HG03159 (cell line): Measurements from ENCODE around the gene GPR26.

Experiments
- ATAC-seq: cut with Tn5 transposase; IDR thresholded peaks from one replicate; pipeline ENCODE4 v1.9.1; 2021; ENCODE audit warnings: mild to moderate bottlenecking, moderate library complexity; ENCODE audit not compliant: unreplicated experiment

The GPR26 gene

DNA sequence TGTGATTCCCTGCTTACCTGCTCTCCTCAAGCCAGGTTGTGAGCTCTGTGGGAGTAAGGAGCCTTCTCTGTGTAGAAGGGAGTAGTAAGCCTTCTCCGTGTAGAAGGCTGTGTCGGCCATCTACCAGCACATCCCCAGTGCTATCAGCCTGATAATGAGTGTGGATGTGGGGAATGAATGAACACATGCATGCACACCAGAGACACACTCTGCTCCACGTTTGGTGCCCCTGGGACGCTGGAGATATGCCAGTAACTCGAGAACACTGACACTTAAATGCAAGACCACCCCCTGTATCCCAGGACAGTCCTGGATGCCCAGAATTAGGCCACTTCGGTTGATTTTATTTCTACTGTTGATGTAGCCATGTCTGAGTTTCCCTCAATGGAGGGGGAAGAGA is 21.1 kb upstream of the GPR26 start:
- no peak for ATAC-seq

DNA sequence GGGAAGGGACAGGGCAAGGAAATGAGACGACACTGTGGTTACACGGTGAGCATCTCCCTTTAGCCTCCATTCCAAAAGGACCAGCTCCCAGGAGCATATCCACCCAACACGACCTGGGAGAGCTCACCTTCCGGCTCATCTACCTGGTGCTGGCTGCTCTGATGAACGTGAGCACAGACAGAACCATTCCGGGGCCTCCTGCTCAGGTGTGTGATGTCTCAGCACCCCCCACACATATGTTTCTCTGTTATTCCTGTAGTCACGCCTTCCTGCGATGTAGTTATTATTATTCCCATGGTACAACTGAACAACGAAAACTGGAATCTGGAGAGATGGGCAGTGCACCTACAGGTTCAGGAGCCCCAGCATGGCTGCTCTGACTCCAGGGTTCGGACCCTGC is 20.5 kb upstream of the GPR26 start:
- ATAC-seq, result no peak

DNA sequence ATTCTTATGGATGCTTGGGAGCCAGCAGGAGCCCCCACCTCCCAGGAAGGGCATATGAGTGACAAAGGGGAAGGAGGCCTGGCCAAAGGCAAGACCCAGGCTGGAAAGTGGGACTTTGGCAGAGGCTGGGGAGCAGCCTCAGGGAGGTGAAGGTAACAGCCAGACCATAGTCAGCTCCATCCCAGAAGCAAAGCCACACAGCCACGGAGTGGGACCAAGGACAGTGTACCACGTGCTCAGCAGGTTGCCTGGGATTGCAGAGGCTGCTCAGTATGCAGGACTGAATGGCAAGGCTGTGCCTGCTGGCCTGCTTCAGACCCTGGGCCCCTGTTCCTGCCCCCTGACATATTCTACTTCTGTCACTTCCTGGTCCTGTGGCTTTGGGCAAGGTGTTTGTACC is 17.6 kb upstream of the GPR26 start:
- ATAC-seq, result no peak

DNA sequence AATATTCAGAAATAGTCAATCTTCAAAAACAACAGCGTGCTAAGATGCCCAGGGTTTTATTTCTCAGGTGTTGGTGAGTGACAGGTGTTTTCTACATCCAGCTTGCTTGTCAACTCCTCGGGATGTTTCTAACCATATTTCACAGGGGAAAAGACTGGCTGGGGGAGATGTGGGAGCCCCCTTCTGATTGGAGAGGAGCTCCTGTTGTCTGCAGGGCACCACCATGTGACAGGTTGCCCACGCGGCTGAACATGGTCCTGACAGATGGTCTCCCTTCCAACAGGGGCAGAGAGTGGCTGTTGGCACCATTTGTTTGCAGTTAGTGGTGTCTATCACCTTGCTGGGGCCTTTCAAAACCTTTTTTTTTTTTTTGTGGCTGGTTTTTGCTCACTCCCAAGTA is 16.5 kb upstream of the GPR26 start:
- no peak for ATAC-seq

DNA sequence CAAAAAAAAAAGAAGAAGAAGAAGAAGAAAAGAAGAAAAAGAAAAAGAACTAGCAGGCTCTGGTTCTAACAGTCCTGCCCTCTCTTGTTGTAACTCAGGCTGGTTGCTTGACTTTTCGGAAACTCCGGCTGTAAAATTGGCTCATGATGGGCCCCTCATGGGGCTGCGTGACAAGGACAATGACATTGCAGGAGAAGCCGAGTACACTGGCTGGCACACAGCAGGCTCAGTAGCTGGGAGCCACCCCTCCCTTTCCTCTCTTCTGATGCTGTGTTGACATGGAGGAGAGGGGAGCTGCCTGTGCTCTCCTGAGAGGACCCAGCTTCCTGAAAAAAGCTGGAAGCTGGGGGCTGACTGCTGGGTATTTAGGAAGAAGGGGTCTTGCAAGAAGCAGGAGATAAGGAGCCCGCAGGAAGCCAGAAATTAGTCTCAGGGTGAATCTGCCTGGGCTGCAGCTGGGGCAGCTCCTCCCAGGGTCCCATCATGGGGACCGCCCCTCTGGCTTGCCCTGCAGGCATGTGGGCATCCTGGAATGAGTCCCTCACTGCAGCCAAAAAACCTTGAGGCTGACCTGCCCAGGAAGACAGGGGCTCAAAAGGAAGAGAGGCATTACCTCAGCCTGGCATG is 14.6 kb upstream of the GPR26 start:
- no peak for ATAC-seq

DNA sequence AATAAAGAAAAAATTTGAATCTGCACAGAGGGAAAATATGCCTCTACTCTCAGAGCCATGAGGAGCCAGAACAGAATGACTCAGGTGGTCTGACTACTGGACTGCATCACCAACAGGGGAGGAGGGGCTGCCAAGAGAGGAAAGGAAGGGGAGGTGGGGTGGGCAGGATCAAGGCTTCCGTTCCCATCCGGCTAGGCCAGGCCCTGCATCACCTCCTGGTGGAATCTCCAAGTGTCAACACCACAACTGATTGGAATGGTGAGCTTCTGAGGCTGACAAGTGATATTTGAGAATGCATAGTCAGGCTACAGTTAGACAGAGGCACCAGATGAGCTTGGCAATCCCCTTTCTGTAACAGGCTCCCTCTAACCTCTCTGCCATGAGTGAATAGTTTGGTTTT is 10.4 kb upstream of the GPR26 start:
- no peak for ATAC-seq

DNA sequence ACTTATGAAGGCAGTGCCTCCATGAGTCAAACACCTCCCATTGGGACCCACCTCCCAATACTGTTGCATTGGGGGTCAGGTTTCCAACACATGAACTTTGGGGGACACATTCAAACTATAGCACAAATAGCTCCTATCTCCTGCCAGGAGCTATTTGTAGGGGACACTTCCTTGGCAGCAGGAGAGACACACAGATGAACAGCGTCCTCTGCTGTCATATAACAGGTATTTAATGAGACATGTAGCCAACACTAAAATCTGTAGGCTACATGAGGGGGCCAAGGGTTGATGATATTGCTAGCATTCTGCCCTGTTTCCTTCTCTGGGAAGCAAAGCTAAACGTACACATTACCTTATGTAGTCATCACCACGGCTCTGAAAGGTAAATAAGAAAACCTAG is 2.6 kb upstream of the GPR26 start:
- ATAC-seq, result no peak

DNA sequence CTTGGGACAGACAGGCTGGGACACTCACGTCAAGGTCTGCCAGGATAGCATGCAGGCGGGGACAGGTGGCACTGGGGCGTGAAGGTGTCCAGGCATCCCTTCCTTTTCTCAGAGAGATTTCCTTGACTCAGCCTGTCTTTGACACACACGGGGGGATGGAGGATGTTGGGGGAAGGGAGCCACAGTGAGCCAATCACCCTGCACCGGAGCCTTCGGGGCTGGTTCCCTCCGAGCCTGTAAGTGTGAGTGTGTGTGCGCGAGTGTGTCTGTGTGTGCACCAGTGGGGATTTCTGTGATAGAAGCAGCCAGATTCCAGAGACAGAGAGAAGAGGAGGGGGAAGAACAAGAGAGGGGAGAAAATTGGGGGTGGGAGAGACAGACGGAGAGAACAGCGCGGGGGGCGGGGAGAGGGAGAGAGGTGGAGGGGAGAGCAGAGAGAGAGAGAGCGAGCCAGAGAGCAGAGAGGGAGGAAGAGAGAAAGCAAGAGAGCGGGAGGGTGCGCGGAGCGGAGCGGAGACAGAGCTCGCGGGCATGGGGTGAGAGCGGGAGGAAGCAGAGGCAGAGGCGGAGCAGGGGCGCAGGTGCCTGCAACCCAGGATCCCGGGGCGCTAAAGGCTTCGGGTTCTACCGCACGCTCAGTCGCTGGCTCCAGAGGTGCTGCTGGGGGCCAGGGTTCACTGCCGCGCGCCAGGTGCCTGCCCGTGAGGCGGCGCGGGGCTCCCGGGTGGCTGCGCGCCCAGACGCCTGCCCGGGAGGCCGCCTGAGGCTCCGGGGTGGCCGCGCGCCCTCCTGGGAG is 466 bp upstream of the GPR26 start:
- no peak for ATAC-seq

DNA sequence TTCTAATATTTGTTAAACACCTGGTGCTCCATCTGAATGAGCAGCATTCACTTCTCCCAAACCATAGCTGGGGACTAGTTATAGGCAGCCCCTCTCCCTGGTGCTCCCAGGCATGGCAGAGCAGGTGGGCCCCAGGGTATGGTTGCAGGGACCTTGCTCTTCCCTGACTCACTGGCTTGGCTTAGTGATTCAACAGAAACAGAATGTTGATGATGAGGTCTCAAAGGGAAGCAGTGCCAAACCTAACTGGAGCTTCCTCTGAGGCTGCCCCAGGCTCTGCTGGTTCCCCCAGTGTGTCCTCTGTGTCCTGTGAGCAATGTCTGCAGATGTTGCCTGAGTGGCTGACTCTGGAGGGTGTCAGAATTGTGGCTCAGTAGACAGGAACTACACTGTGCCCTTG is 3.7 kb downstream of the GPR26 start:
- no peak for ATAC-seq

DNA sequence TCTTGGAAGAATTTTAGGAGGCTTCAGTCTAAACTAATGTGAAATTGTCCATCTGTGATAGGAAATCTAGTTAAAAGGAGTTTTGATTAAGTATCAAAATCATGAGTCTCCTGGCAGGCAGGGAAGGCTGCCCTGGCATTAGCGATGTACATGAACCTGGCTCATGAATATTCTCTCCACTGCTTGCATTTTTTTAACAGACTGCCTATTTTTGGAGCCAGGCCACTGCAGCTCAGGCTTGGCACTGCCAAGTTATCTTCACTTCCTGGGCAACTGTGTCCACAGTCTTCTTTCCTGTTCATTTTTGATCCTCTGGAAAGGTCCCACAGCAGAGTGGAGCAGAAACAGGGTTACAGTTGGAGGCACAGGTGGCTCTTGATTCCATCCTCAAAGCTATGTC is 7.0 kb downstream of the GPR26 start:
- no peak for ATAC-seq

DNA sequence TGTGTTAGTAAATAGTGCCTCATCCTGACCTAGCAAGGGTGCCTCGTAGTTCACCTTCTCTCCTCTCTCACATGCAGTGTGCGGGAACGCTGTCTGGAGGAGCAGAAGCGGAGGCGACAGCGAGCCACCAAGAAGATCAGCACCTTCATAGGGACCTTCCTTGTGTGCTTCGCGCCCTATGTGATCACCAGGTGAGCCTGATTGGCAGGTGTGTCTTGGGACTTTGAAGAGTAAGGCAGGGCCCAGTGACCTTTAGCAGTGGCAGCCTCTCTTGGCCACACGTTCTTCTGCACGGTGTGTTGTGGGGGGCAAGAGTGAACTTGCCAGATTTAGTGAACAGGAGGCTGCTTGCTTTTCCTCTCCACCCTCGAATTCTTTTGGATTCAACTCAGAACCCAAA is 8.6 kb downstream of the GPR26 start:
- ATAC-seq, result no peak

DNA sequence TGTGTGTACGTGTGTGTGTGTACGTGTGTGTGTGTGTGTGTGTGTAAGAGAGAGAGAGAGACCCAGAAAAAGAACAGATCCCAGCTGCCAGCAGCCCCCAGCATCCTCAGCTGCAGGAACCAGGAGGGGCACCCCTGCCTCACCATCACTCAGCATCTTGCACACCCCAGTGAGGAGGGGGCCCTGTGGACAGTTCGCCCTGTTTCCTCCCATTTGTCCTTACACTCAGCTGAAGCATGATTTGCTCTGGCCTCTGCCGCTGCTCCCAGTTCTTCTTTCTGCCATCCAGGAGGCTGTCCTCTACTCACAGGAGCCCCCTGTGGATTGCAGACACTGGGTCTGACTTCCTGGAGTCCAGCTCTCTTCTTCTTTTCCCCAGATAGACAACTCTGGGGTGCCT is 9.7 kb downstream of the GPR26 start:
- ATAC-seq, result no peak

DNA sequence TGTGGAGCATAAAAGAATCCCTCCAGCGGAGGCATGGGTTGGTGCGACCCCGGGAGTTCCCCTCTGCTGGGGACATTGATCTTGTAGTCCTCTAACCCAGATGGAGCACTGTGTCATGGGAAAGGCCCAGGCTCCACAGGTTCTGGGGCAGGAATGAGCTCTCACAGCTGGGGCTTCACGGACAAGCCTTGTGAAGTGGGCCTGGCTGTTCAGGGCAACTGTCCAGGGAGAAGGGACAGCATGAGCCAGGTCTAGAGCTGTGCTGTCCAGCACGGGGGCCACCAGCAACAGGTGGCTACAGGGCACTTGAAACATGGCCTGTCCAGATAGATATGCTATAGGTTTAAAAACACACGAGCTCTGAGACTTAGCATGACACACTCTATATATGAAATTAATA is 11.4 kb downstream of the GPR26 start:
- no peak for ATAC-seq

DNA sequence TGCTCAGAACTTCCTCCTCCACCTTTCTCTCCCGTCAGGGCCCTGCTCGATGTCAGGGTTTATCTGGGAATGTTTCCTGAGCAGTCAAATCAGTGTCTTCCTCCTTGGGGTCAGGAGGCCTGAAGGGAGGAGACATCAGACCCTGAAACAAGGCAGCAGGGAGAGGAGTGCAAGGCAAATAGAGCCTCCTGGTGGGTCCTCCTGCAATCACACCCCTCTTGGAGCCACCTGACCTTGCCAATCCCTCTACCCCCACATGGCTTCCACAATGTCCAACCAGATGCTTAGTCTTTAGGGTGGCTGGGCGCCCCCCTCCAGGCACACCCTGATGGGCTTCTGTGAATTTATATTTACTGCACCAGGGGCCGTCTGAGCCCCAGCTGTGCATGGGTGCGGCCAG is 12.2 kb downstream of the GPR26 start:
- ATAC-seq, result no peak

DNA sequence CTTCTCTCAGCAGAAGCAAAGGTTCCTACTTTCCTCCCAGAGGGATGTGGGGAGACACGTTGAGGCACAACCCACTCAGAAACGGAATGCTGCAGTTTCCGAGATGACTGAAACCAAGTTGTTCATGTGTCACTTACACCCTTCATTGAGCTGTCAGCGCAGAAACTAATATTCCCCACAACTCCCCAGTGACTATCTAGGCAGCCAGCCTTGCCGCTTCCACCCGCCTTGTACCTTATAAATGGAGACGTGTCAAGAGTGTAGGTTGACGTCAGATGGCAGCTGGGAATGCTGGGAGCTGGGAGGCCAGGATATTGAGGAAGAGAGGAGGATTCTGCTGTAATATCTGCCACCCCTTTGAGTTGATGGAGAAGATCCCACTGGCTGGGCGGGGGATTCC is 15.1 kb downstream of the GPR26 start:
- no peak for ATAC-seq

DNA sequence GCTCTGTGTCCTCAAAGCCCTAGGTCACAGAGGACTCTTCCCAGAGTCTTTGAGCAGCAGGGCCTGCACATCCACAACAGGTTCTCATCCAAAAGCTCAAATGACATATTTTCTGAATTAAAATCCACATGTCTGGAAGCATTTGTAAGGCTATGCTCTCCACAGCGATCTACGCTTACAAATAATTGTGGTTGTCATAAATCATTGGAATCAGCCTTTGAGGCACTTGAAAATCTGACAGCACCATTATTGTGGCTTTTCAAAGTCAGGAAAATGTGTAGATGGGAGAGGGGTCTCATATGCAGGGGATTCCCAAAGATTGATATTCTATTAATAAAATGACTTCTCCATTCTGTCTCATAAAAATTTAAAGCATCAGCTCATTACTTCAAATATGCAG is 16.3 kb downstream of the GPR26 start:
- no peak for ATAC-seq

DNA sequence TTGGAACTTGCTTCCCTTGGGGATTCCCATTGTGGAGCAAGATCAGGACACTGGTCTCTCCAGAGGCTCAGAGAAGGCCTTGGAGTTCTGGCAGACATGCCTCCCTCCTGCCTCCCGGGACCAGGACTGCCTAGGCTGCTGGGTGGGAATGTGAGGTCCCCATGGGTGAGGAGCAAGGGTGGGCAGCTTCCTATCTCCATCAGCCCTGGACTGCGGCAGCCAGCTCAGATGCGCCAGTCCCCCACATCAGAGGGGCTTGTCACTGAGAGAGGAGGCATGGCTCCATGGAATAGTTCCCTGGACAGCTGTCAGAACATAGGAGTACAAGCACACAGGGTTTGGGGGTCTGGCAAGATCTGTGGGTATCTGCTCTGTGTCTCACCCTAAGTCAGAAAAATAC is 17.3 kb downstream of the GPR26 start:
- no peak for ATAC-seq

DNA sequence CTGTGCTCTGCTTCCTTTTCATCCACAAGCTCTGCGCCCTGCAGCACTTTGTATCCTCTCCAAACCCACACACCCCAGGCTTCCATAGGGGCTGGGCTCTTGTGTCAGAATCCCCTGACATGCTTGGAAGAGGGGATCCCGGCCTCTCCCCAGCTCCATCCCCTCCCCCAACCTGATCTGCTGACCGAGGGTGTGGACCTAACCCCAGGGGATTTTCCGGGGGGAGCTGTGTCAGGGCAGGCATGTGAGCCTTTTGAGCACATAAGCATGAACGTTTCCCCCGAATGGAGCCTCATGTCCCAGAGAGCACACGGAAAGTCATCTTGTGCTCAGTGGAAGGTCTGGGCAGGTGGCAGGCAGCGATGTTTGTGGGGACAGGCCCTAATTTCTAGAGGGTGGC is 17.7 kb downstream of the GPR26 start:
- ATAC-seq, result no peak

DNA sequence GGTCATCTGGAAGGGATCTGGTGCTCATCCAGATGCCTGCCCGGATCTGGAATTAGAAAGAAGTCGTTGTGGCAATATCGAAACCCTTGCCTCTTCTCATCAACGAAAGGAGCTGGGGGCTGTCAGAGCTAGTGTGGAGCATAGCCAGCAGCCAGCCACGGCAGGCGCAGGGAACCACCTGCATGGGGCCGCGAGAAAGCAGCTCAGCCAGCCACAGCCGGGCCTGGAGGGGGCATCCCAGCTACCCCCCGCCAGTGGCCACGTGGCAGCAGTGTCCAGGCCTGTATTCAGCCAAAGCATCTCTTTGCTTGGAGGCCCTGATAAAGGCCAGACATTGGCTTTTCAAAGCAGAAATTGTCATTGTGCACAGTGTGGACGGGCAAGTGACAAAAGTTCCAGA is 19.1 kb downstream of the GPR26 start:
- ATAC-seq, result no peak

DNA sequence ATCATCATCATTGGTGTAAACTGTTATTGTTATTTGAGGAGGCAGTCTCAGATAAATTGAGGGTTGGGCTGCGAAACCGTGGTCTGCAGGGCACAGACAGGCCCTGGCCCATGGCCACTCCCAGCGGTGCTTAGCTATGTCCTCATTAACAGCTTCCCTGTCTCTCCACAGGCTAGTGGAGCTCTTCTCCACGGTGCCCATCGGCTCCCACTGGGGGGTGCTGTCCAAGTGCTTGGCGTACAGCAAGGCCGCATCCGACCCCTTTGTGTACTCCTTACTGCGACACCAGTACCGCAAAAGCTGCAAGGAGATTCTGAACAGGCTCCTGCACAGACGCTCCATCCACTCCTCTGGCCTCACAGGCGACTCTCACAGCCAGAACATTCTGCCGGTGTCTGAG is 21.6 kb downstream of the GPR26 start:
- no peak for ATAC-seq

DNA sequence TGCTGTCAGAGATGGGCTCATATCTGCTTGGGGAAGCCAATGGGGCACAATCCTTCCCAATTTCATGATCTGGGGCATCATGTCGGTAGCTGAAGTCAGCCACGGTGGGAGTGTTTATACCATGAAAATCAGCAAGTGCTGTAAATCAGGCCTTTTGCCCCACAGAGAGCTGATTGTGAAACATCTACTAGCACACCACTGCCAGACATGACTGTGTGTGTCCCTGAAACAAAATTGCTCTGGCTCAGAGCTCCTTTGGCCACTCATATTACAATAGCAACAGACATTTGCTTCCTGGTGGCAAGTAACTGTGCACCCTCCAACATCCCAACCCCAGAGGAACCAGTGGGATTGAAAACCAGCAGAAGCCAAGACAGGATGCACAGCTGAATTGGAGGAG is 23.7 kb downstream of the GPR26 start:
- no peak for ATAC-seq

DNA sequence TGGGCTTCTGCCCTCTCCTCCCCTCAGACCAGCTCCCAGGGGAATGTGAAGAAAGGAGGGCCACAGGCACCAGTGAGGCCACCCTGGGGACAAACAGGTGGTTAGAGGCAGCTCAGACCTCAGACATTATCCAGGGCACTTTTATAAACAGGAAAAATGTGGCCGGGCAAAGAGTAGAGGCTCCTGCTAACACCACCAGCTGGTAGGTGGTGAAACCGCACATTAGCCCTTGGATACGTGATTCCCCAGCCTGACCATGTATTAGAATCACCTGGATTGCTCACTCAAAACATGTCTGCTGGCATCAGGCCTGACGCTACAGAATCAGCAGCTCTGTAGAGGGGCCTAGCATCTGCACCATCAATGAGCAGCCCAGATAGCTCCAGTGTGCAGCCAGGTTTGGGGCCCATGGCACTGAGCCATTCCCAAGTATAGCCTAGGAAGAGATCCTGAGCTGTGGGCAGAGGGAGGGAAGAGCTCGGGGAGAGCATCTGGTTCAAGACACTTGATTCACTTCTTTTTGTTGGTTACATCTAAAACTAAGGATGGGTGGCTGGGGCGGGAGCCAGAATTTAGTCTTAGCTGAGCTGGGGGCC is 37.1 kb downstream of the GPR26 start:
- no peak for ATAC-seq

DNA sequence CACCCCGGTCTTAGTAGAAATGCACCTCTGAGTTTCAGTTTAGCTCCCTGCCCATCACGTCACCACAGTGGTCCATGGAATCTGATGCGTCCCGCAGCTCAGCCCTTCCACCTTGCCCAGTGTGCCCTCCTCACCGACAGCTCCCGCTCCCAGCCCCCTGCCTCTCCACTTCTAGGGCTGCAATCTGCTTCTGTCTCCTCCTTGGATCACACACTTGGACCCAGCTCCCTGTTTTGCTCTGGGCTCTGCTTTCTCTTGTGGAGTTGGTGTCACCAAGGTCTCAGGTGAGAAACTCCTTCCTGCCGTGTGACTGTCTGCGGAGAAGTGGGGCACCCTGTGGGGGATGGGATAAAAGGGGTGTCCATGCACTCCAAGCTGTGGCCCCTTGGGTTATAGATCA is 37.9 kb downstream of the GPR26 start:
- no peak for ATAC-seq
